ENCODE results near the gene ATP9A.
"Not testable (repeated sequence)": the region's sequence is repeated elsewhere in the genome, so short reads cannot be mapped to it uniquely, and the experiment has no call there.

DNA sequence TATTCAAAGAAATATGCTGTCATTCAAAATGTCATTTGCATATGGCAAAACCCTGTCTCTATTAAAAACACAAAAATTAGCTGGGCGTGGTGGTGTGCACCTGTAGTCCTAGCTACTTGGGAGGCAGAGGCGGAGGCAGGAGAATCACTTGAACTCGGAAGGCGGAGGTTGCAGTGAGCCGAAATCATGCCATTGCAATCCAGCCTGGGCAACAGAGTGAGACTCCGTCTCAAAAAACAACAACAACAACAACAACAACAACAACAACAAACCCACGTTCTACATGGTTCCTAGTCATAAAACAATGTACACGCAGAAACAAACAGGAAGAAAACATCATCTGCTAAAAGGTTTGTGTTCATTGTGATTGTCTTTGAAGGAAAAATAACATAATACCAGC is 15.0 kb downstream of the ATP9A start:
- TF ChIP-seq, protein P1, sequence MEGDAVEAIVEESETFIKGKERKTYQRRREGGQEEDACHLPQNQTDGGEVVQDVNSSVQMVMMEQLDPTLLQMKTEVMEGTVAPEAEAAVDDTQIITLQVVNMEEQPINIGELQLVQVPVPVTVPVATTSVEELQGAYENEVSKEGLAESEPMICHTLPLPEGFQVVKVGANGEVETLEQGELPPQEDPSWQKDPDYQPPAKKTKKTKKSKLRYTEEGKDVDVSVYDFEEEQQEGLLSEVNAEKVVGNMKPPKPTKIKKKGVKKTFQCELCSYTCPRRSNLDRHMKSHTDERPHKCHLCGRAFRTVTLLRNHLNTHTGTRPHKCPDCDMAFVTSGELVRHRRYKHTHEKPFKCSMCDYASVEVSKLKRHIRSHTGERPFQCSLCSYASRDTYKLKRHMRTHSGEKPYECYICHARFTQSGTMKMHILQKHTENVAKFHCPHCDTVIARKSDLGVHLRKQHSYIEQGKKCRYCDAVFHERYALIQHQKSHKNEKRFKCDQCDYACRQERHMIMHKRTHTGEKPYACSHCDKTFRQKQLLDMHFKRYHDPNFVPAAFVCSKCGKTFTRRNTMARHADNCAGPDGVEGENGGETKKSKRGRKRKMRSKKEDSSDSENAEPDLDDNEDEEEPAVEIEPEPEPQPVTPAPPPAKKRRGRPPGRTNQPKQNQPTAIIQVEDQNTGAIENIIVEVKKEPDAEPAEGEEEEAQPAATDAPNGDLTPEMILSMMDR (IDR thresholded peaks at IDR 0.05) = not testable (repeated sequence)
- TF ChIP-seq POLR2A (IDR thresholded peaks at IDR 0.05) = not testable (repeated sequence)

Measured in right lobe of liver (tissue), 4 donors.